Transverse colon (tissue), 4 donors: ENCODE measurements around the gene RAI1. TPM values are rescaled to one million over a fixed set of nuclear protein-coding genes. Genes with fewer than 3 reads are reported as not detected.
A peak's percentile ranks its signal among the peaks of the same experiment; 100 is the strongest.

Source experiments
- DNase-seq: peaks from one replicate; pipeline ENCODE4 v3.0.0-alpha.2; 2019
- H3K27ac ChIP-seq, 4 donors: fragments of 200-600 bp; sonication (generic); 2 replicates each; pipeline ENCODE4 v1.5.1; 2016 to 2018; ENCODE audit warnings: inconsistent platforms in 4 of 4
- H3K27me3 ChIP-seq: fragments of 200-600 bp; sonication (generic); 2 replicates; pipeline ENCODE4 v1.5.1; 2017; ENCODE audit warnings: inconsistent platforms
- H3K36me3 ChIP-seq, 4 donors: fragments of 200-600 bp; sonication (generic); 2 replicates each; pipeline ENCODE4 v1.5.1; 2017 to 2019; ENCODE audit warnings: inconsistent platforms in 4 of 4
- H3K4me1 ChIP-seq, 4 donors: fragments of 200-600 bp; sonication (generic); 2 replicates each; pipeline ENCODE4 v1.5.1; 2017 to 2020; ENCODE audit warnings: inconsistent platforms in 4 of 4
- H3K4me3 ChIP-seq, 4 donors: fragments of 200-600 bp; sonication (generic); 1 replicate in 1 of 4; 2 replicates in 3 of 4; pipeline versions ENCODE4 v1.5.1 to v1.6.1; 2017 to 2019; ENCODE audit warnings: inconsistent platforms in 4 of 4
- H3K9me3 ChIP-seq, 2 donors: fragments of 200-600 bp; sonication (generic); 2 replicates each; pipeline ENCODE4 v1.5.1; 2017 to 2019; ENCODE audit warnings: inconsistent platforms in 2 of 2
- CTCF ChIP-seq, 5 experiments: fragments of 200-600 bp in 3 of 5; fragments of 450-650 bp in 2 of 5; sonication (generic) in 3 of 5; IDR thresholded peaks; 1 replicate in 2 of 5; 2 replicates in 3 of 5; pipeline ENCODE4 v1.5.1; 2016 to 2017; ENCODE audit warnings: antibody characterized with exemption in 5 of 5, inconsistent platforms in 3 of 5, mild to moderate bottlenecking in 2 of 5, moderate library complexity in 1 of 5
- EP300 ChIP-seq: sonication (generic); formaldehyde crosslinking; IDR thresholded peaks from one replicate; pipeline ENCODE4 v1.6.1; 2017; ENCODE audit warnings: antibody characterized with exemption, low read depth
- POLR2A ChIP-seq: fragments of 450-650 bp; IDR thresholded peaks from one replicate; pipeline ENCODE4 v1.6.1; 2016; ENCODE audit warnings: antibody characterized with exemption, mild to moderate bottlenecking, moderate library complexity
- POLR2AphosphoS5 ChIP-seq, 3 donors: sonication (generic); formaldehyde crosslinking; IDR thresholded peaks; one replicate each; pipeline ENCODE4 v1.6.1; 2016; ENCODE audit warnings: antibody characterized with exemption in 3 of 3
- WGBS, 2 donors: methylation state at CpG; one replicate each; pipeline ENCODE4 v1.1.5; 2018; ENCODE audit warnings: low coverage in 1 of 2; 5-methylcytosine and 5-hydroxymethylcytosine counted together
- in situ Hi-C, 4 donors: fragments of 200-750 bp; cut with MboI; loops; one replicate each; pipeline versions ENCODE4 v1.15.0 to v1.15.1; 2017; ENCODE audit warnings: low sequenced_read_pairs in 3 of 4, low pct_ligation_motif_present in 1 of 4, low pct_unique_long_range_greater_than_20kb in 1 of 4
- intact Hi-C: fragments of 100-400 bp; cut with DNase I; formaldehyde crosslinking; loops from one replicate; pipeline ENCODE4 v1.15.1; 2023; ENCODE audit warnings: low total_unique reads
- total RNA-seq, 4 donors: library from RNA; depleted of rRNA; stranded (reverse); fragments of >200 nt; gene quantifications; one replicate each; pipeline ENCODE4 v1.1.0, GENCODE V29; 2016

The RAI1 gene
- total RNA-seq, 4 donors from 2014 or later, result 14.1 to 163 (median 34.6) TPM

- intact Hi-C loops, result no loop called here
- no peak overlapping the region for H3K4me3 ChIP-seq
- in situ Hi-C loops, result loop anchor here in 3 of 4 donors (10.0 to 25.0 kb wide), 2 partner anchors 91 to 104 kb away; partner anchors contain the start of gene RAI1 (in 2 of the 3)
These were observed 97.2 kb downstream of the RAI1 start for GRCh38 chr17:17778308-17779014.

GRCh38 chr17:17779015-17779611, 97.9 kb downstream of the RAI1 start:
- H3K9me3 ChIP-seq, result no peaks in the 10 kb centered on the region
- intact Hi-C loops, result no loop called here
- peaks cover 14% of the 10 kb centered on the region for H3K27me3 ChIP-seq
- DNase-seq, result no peak
- H3K27ac ChIP-seq, result peak overlapping the region; percentile 78 to 93 (median 79)
- in situ Hi-C loops, result loop anchor here in 3 of 4 donors (10.0 to 25.0 kb wide), 2 partner anchors 92 to 104 kb away; partner anchors contain the start of gene RAI1 (in 2 of the 3)
- no peak overlapping the region for H3K4me3 ChIP-seq
- peaks cover 25 to 68% (median 60%) of the 10 kb centered on the region in 4 donors for H3K4me1 ChIP-seq
- no peaks in the 10 kb centered on the region for H3K36me3 ChIP-seq
- WGBS, 2 donors, result 66 to 80% methylated on average over 1 to 16 of the region's 16 CpGs
- no peak for TF ChIP-seq POLR2AphosphoS5 (IDR thresholded peaks at IDR 0.05)
- no peak for TF ChIP-seq POLR2A
- TF ChIP-seq EP300, result no peak
- no peak for TF ChIP-seq CTCF (IDR thresholded peaks at IDR 0.05)

More at GRCh38 chr17:17778308-17779014, 97.2 kb downstream of the RAI1 start:
- Histone ChIP-seq H3K27me3 (peaks cover 14% of the 10 kb centered on the region), H3K4me1 (peaks cover 29 to 65% (median 57%) of the 10 kb centered on the region in 4 donors), H3K36me3 (no peaks in the 10 kb centered on the region), H3K27ac (peak overlapping the region; percentile 78 to 93 (median 79)), H3K9me3 (no peaks in the 10 kb centered on the region)
- TF ChIP-seq CTCF (IDR thresholded peaks at IDR 0.05) (no peak), EP300 (no peak), POLR2A (no peak), POLR2AphosphoS5 (IDR thresholded peaks at IDR 0.05) (peak in 1 of 3 donors; percentile 21)
- 57% methylated on average over 6 of the region's 8 CpGs; no CpG with 5 or more reads in 1 of the 2 donors for WGBS, 2 donors
- DNase-seq, result peak; percentile 63

GRCh38 chr17:17780922-17781590, 99.8 kb downstream of the RAI1 start:
- intact Hi-C loops, result loop anchor here (5.0 kb wide), 1 partner anchor 99 kb away; the partner anchor contains the start of gene RAI1
- WGBS, 2 donors, result 58% methylated on average over 11 of the region's 11 CpGs; no CpG with 5 or more reads in 1 of the 2 donors
- Histone ChIP-seq H3K27me3 (peaks cover 14% of the 10 kb centered on the region), H3K9me3 (no peaks in the 10 kb centered on the region), H3K4me1 (peaks cover 21 to 71% (median 59%) of the 10 kb centered on the region in 4 donors), H3K27ac (peak overlapping the region; percentile 72 to 93 (median 79)), H3K36me3 (no peaks in the 10 kb centered on the region), H3K4me3 (peak overlapping the region in 2 of 4 donors; percentile 48 to 52)
- peak; percentile 16 for DNase-seq
- in situ Hi-C loops, result loop anchor here in 2 of 4 donors (25.0 kb wide), 1 partner anchor 94 kb away; the partner anchor contains the start of gene RAI1 (in 2 of the 2)
- TF ChIP-seq EP300, result no peak
- no peak for TF ChIP-seq POLR2A
- peak in 2 of 5 experiments; percentile 17 to 22 for TF ChIP-seq CTCF (IDR thresholded peaks at IDR 0.05)
- TF ChIP-seq POLR2AphosphoS5 (IDR thresholded peaks at IDR 0.05), result no peak
